COLO668 (cell line): ENCODE measurements around the gene RBL2.
"Not testable (repeated sequence)": the region's sequence is repeated elsewhere in the genome, so short reads cannot be mapped to it uniquely, and the experiment has no call there.

Source experiments
- DNase-seq: peaks from one replicate; lab custom pipeline; 2025; ENCODE audit not compliant: unreplicated experiment; lab: John Stamatoyannopoulos, UW

The RBL2 gene

DNA sequence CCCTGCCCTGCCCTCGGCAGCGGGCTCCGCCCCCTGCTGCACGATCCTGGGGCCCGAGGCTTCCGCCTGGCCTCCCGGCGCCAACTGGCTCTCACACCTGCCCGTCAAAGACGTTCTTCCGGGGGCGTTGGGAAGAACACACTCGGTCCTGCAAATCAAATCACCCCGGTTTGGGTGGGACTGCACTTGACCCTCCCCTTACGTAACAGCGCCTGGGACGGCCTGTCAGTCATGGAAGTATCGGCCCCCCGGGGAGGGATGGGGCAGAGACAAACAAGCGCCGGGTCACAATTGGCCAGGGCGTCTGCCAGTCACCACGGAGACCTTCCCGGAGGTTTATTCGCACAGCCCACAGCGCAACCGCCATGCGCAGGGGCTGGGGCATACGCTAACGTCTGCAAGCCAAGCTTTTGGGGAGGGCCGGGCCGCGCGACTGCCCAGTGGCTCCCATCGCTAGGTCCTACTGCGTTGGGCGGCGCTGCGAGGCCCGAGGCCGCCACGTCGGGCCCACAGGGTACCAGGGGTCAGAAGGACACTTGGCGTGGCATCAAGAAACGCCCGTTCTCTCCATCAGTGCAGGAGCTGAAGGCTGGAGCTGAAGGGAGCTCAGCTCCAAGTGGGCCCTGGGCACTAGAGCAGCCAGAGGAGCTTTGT lies 69.1 kb downstream of the RBL2 start:
- DNase-seq: peak; percentile 99

DNA sequence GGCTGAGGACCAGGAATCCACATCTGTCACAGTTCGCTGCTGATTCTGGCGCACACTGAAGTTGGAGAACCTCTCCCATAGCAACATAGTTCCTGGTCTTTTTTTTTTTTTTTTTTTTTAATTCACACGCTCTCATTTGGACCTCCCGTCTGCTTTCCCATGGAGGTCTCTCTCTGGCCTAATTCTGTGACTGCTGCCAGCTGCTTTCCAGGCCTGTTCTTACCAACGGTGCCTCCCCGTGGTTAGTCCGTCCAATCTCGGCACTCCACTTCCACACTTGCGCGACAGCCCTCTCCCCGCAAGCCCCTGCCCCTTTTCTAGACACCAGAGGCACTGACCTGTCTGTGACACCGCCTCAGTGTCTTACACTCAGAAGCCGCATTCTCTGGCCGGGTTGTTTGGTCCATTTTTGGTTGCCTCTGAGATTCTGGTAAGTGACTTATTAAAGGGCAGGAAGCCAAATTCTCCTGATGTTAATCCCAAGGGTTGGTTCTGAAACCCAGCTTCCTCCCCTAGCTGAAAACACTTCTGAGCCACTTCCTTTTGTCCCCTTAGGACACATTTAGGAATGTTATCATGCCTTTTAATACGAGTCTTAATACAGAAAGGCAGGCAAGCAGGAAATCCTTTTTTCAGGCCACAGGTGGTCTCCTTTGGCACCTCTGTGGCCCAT lies 69.9 kb downstream of the RBL2 start:
- peak; percentile 28 for DNase-seq

GRCh38 chr16:53504665-53505064 lies 70.4 kb downstream of the RBL2 start:
- no peak for DNase-seq

- no peak for DNase-seq
Measured at GRCh38 chr16:53506254-53506653, 72.0 kb downstream of the RBL2 start.

GRCh38 chr16:53507464-53508179 lies 73.4 kb downstream of the RBL2 start:
- DNase-seq: no peak

DNA sequence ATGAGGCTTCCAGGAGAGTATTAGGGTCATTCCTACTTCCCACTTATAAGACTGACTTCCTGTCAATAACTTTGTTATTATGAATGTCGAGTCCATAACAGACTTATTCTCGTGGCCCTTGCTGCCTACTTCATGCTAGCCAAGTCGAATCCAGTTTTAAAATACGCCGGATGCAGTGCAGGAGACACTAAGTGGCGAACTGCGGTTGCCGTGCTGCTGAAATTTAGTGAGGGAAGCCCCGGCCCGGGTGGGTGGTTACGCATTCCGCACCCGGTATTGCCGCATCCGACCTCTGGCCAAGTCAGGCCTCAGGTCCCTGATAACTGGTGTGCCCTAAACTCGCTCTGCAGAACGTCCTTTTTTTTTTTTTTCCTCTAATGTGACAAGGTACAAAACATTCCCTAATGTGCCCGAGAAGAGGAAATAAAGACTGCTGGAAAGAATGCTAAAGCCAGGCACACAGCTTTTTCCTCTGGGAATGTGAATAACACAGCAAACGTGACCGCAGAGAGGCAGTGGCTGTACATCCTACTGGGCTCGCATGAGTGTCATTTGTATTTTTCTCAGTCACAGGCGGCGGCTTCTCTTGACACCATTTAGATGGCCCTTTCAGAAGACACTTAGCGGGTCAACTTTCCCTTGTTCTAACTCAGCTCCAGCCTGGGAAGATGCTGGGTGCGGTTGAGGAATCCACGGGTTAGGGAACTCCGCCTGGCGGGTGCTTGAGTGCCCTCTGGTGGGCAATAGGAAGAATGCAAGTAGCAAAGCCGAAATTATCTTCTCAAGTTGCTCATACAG lies 75.8 kb downstream of the RBL2 start:
- DNase-seq: peak; percentile 42

- no peak for DNase-seq
Measured at GRCh38 chr16:53510704-53511070, 76.4 kb downstream of the RBL2 start.

DNA sequence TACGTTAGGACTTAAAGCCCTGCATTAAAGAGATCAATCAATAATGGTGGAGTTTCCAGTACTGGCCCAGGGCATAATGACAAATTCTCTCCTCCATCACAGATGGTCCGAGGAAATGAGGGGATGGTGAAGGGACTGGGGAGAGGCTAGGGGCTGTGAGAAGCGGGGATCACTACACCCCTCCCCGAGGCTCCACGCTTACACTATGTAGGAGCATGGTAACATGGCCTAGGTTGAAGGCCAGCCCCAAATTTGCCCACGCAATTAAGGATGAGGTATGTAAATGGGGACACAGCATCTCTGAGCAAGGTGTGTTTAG lies 76.8 kb downstream of the RBL2 start:
- no peak for DNase-seq

- DNase-seq: peak; percentile 75
Measured at GRCh38 chr16:53511403-53512280, 77.4 kb downstream of the RBL2 start.

GRCh38 chr16:53512795-53513194 lies 78.5 kb downstream of the RBL2 start:
- DNase-seq: not testable (repeated sequence)

- DNase-seq: no peak
Measured at GRCh38 chr16:53515259-53515658, 81.0 kb downstream of the RBL2 start.

- DNase-seq: no peak
Measured at GRCh38 chr16:53515811-53516210, 81.5 kb downstream of the RBL2 start.

- DNase-seq: no peak
Measured at GRCh38 chr16:53517851-53518250, 83.6 kb downstream of the RBL2 start.

DNA sequence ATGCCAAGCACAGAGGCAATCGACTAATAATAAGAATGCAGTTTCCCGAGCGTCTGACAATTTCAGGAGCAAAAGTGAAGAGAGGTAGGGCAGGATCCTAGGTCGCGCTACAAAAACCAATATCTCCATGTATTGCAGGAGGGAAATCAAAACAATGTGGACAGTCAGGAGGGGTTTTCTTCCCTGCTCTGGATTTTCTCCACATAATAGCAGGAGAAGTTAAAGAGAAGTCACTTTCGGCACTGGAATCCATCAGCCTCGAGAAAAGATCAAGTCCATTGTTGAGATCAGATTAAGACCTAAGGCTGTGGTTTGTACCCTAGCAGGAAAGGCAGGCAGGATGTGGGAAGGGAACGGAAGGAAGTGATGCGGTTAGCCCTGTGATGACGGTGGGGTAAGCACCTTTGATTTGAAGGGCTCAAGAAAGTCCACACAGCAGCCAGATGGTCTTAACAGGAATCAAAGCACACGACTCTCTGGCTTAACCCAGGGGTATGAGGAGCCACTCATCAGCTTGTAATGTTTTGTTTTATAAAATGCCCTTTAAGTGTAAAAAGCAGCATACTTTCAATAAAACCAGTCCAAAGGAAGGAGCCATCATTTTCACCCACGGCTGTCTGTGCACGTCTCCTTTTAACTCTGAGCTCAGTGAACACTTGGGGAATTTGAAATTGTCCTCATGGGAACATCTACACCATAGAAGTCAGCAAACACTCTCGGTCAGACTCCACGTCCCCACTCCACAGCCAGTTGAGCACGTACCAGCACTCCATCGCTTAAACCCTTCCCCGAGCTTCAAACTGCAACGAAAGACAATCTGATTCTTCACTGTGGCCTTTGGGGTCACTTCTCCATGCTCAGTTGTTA lies 84.5 kb downstream of the RBL2 start:
- no peak for DNase-seq

GRCh38 chr16:53519417-53520091 lies 85.3 kb downstream of the RBL2 start:
- DNase-seq: no peak

GRCh38 chr16:53523126-53523804 lies 89.0 kb downstream of the RBL2 start:
- DNase-seq: no peak

- DNase-seq: no peak
Measured at GRCh38 chr16:53523971-53524548, 89.8 kb downstream of the RBL2 start.

DNA sequence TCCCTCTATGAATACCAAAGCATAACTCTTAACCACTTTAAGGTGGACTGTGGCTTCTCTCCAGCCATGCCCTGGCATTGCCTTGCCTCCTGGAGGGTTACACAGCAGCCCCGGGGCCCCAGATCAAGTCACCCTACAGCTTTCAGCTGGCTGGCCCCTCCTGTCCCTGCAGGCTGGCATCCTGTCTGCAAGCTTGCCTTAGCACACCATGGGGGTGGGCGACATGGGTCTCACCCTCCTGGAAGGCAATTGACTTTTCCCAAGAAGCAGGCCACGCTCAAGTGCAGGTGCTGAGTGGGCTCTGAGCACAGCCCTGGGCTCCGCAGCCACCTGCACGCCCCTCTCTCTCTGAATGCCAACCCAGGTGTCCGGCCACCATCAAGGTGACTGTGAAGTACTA lies 94.5 kb downstream of the RBL2 start:
- DNase-seq: no peak
